ENCODE measurements around the gene FBXW9. TPM values are rescaled to one million over a fixed set of nuclear protein-coding genes. Genes with fewer than 3 reads are reported as not detected.

The FBXW9 gene
- total and polyA plus RNA-seq, 8 donors = 3.1 to 8.5 (median 4.4) TPM

DNA sequence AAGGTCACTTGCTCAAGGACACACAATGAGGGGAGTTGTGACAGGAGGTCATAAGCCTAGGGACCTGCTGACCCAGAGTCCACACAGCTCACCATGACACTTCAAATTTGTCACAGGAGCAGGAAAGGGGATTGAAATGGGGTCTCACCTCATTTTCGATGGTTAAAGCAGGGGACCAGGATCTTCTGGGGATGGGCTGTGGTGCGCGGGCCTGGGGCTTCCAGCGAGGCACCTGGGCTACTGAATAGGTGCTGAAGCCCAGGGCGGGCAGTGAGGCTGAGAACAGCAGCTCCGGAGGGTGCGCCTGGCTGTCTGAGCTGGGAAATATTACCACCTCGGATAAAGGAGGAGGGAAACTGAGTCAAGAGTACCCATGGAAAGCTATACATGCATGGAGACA lies 40.9 kb downstream of the FBXW9 start:
- Histone ChIP-seq H3K27ac (no peak overlapping the region), H3K27me3 (no peaks in the 10 kb centered on the region), H3K4me1 (no peaks in the 10 kb centered on the region), H3K4me3 (no peak overlapping the region), H3K36me3 (no peaks in the 10 kb centered on the region), H3K9me3 (no peaks in the 10 kb centered on the region)
- FAIRE-seq (no peak), ATAC-seq (no peak), DNase-seq (no peak)
- WGBS, 2 donors = 88 to 89% methylated on average over 8 of the region's 8 CpGs
- TF ChIP-seq, protein P1, sequence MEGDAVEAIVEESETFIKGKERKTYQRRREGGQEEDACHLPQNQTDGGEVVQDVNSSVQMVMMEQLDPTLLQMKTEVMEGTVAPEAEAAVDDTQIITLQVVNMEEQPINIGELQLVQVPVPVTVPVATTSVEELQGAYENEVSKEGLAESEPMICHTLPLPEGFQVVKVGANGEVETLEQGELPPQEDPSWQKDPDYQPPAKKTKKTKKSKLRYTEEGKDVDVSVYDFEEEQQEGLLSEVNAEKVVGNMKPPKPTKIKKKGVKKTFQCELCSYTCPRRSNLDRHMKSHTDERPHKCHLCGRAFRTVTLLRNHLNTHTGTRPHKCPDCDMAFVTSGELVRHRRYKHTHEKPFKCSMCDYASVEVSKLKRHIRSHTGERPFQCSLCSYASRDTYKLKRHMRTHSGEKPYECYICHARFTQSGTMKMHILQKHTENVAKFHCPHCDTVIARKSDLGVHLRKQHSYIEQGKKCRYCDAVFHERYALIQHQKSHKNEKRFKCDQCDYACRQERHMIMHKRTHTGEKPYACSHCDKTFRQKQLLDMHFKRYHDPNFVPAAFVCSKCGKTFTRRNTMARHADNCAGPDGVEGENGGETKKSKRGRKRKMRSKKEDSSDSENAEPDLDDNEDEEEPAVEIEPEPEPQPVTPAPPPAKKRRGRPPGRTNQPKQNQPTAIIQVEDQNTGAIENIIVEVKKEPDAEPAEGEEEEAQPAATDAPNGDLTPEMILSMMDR (IDR thresholded peaks at IDR 0.05) = no peak
- intact Hi-C loops (cut with DNase I) = no loop called here

DNA sequence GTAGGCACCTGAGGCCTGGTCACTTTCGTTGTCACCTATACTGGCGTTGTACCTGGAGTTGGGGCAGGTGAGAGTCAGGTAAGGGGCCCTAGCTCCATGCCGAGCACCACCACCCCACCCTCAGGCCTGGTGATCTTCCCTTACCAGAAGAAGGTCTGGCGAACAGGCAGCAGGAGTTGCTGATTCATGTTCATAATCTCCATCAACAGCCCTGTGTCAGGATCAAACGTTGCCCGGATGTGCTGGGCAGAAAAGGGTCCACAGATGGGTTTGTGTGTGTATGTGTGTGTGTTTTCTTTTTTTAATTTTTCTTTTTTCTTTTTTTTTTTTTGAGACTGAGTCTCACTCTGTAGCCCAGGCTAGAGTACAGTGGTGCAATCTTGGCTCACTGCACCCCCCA lies 44.2 kb downstream of the FBXW9 start:
- Histone ChIP-seq H3K36me3 (no peaks in the 10 kb centered on the region), H3K27ac (no peak overlapping the region), H3K4me1 (peaks cover 0 to 7% (median 6%) of the 10 kb centered on the region in 3 donors), H3K9me3 (no peaks in the 10 kb centered on the region), H3K4me3 (no peak overlapping the region), H3K27me3 (no peaks in the 10 kb centered on the region)
- FAIRE-seq (no peak), DNase-seq (peak in 1 of 6 donors; percentile 11), ATAC-seq (no peak)
- intact Hi-C loops (cut with DNase I) = no loop called here
- 85 to 87% methylated on average over 6 of the region's 6 CpGs for WGBS, 2 donors
- TF ChIP-seq, protein P1 (IDR thresholded peaks at IDR 0.05) = no peak

DNA sequence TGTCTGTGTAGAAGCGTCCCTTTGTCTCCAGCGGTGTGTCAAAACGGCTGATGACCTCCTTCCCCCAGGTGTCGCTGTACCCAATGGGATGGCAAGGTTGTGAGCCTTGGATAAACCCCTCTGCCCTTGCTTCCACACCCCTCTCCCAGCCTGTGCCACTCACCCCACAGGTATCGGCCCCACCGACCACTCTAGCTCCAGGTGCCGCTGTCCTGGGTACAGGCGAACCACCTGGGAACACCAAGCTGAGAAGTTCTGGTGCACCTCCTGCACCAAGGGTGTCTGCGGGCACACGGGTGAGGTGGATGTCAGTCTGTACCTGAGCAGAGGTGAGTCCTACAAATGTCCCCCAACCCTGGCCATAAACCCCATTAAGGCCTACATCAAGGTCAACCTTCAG lies 46.5 kb downstream of the FBXW9 start:
- Histone ChIP-seq H3K36me3 (no peaks in the 10 kb centered on the region), H3K27ac (no peak overlapping the region), H3K9me3 (no peaks in the 10 kb centered on the region), H3K27me3 (no peaks in the 10 kb centered on the region), H3K4me1 (peaks cover 0 to 7% (median 6%) of the 10 kb centered on the region in 3 donors), H3K4me3 (no peak overlapping the region)
- 92 to 93% methylated on average over 10 of the region's 10 CpGs for WGBS, 2 donors
- DNase-seq (peak in 1 of 6 donors; percentile 43), ATAC-seq (no peak), FAIRE-seq (no peak)
- intact Hi-C loops (cut with DNase I) = no loop called here
- TF ChIP-seq, protein P1 (IDR thresholded peaks at IDR 0.05) = no peak

DNA sequence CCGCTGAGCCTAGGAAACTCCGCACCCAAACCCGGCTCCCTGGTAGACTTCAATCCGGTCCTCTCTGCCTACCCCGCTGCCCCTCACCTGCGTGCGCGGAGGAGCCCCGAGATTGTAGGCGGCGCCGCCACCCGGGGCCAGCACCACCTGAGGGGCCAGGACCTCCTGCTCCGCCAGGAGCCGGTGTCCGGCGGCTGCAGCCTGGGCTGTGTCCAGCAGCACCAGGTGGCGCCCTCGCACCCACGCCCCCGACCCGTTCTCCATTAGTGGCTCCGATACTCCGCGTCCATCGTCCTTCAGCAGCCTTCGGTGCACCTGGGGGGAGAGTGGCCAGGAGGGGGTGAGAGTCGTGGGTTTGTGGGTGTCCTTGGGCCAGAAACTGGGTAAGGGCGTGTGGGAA lies 48.3 kb downstream of the FBXW9 start:
- no peaks in the 10 kb centered on the region for H3K27me3 ChIP-seq
- peaks cover 0 to 7% (median 6%) of the 10 kb centered on the region in 3 donors for H3K4me1 ChIP-seq
- H3K27ac ChIP-seq = no peak overlapping the region
- no peaks in the 10 kb centered on the region for H3K36me3 ChIP-seq
- peak; percentile 23 to 79 (median 60) for DNase-seq
- TF ChIP-seq, protein P1 (IDR thresholded peaks at IDR 0.05) = peak in 1 of 4 donors; percentile 16
- 4 to 6% methylated on average over 27 to 29 of the region's 29 CpGs for WGBS, 2 donors
- peak; percentile 70 to 81 (median 76) for ATAC-seq
- H3K4me3 ChIP-seq = peak overlapping the region in 2 of 4 donors; percentile 36 to 43
- intact Hi-C loops (cut with DNase I) = no loop called here
- no peaks in the 10 kb centered on the region for H3K9me3 ChIP-seq
- no peak for FAIRE-seq

DNA sequence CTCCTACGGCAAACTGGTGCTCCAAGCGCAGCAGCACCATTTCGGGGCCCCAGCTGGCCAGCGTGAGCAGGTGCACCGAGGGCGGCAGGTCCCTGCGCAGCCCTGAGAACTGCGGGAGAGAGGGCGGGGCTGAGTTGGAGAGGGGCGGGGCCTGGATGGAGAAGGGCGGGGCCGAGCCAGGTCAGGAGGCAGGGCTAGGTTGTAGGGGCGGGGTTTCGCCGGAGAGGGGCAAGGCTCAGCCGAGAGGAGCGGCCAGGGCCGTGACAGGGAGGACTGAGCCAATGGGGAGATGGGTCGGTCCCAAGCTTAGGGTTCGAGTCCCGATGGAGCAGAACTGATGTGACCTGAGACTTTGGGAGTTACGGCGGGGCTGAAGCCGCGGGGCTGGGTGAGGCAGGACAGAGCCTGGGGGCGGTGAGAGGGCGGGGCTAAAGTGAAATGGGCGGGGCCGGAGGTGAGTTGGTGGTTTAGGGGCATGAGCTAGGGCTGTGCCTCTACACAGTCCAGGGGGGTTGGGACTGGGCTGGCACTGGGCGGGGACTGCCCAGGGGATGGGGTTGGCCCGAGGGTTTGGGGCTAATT lies 48.9 kb downstream of the FBXW9 start:
- FAIRE-seq (no peak), ATAC-seq (peak; percentile 94 to 98 (median 97)), DNase-seq (peak; percentile 72 to 94 (median 90))
- no peak overlapping the region for H3K27ac ChIP-seq
- intact Hi-C loops (cut with DNase I) = no loop called here
- H3K27me3 ChIP-seq = no peaks in the 10 kb centered on the region
- H3K4me3 ChIP-seq = peak overlapping the region in 2 of 4 donors; percentile 36 to 43
- TF ChIP-seq, protein P1 (IDR thresholded peaks at IDR 0.05) = no peak
- 2 to 5% methylated on average over 27 to 31 of the region's 31 CpGs for WGBS, 2 donors
- peaks cover 0 to 7% (median 6%) of the 10 kb centered on the region in 3 donors for H3K4me1 ChIP-seq
- no peaks in the 10 kb centered on the region for H3K9me3 ChIP-seq
- H3K36me3 ChIP-seq = no peaks in the 10 kb centered on the region
